GM12878 (cell line): Measurements from ENCODE around the gene MRPS27. TPM values are rescaled to one million over a fixed set of nuclear protein-coding genes. Genes with fewer than 3 reads are reported as not detected.

Source experiments
- ATAC-seq: fragments of 200-7000 bp; cut with Tn5 transposase; 3 replicates; pipeline ENCODE4 v1.9.1; 2020; ENCODE audit warnings: mild to moderate bottlenecking, moderate library complexity
- BruUV-seq: library from RNA; stranded (reverse); fragments of 400-500 nt; replicated peaks from 2 replicates; lab custom pipeline; 2021; lab: Mats Ljungman, UMichigan
- CTCF ChIA-PET: fragments of 300-600 bp; sonication (Branson Sonifier 250); formaldehyde crosslinking; extraction: SDS; loops from one replicate; lab custom pipeline; 2021; ENCODE audit warnings: inconsistent platforms; lab: Yijun Ruan, JAX
- POLR2A ChIA-PET: fragments of 350-600 bp; formaldehyde crosslinking; extraction: SDS; loops from one replicate; lab custom pipeline; 2021; ENCODE audit warnings: inconsistent platforms; lab: Charles Lee
- RAD21 ChIA-PET: fragments of 300-600 bp; sonication (Branson Sonifier 250); formaldehyde crosslinking; loops from one replicate; lab custom pipeline; 2023; ENCODE audit warnings: antibody characterized with exemption; ENCODE audit not compliant: unreplicated experiment; lab: Charles Lee
- SMC1A ChIA-PET: fragments of 300-600 bp; sonication (Branson Sonifier 250); formaldehyde crosslinking; loops from one replicate; lab custom pipeline; 2023; ENCODE audit not compliant: unreplicated experiment, uncharacterized antibody; lab: Charles Lee
- DNase-seq: peaks from one replicate; pipeline ENCODE4 v3.0.0-alpha.2; 2011; ENCODE audit warnings: low read depth, low spot score
- FAIRE-seq: peaks from 3 replicates; lab custom pipeline; 2011; peaks lifted over from hg19 to GRCh38; lab: Jason Lieb, UNC
- H2AFZ ChIP-seq: 2 replicates; pipeline ENCODE4 v1.6.0; 2011; ENCODE audit warnings: low read depth, low read length, control low read depth; ENCODE audit not compliant: control insufficient read depth
- H3K27ac ChIP-seq: 2 replicates; pipeline ENCODE4 v1.5.1; 2011; ENCODE audit warnings: control low read depth; ENCODE audit not compliant: control insufficient read depth, insufficient read depth
- H3K27me3 ChIP-seq, 2 experiments: replicated peaks in 1 of 2; 2 replicates each; pipeline versions ENCODE4 v1.6.0 to v1.6.1; 2011; ENCODE audit warnings: low read length in 1 of 2; ENCODE audit not compliant: control insufficient read depth in 2 of 2, insufficient read depth in 2 of 2
- H3K36me3 ChIP-seq, 2 experiments: 2 replicates each; pipeline ENCODE4 v1.5.1; 2011; ENCODE audit warnings: low read length in 1 of 2; ENCODE audit not compliant: control insufficient read depth in 2 of 2, insufficient read depth in 2 of 2
- H3K4me1 ChIP-seq: 2 replicates; pipeline ENCODE4 v1.6.1; 2011; ENCODE audit warnings: mild to moderate bottlenecking, low read length, moderate library complexity, mixed read lengths; ENCODE audit not compliant: control insufficient read depth, insufficient read depth
- H3K4me2 ChIP-seq: 2 replicates; pipeline ENCODE4 v1.6.0; 2011; ENCODE audit warnings: control low read depth; ENCODE audit not compliant: control insufficient read depth, insufficient read depth
- H3K4me3 ChIP-seq: fragments of 200-600 bp; sonication (generic); 2 replicates; pipeline ENCODE4 v1.5.1; 2016
- H3K79me2 ChIP-seq: 2 replicates; pipeline ENCODE4 v1.6.0; 2011; ENCODE audit warnings: low read length; ENCODE audit not compliant: control insufficient read depth, insufficient read depth
- H3K9ac ChIP-seq: 2 replicates; pipeline ENCODE4 v1.8.0; 2011; ENCODE audit warnings: low read length, control low read depth, mixed read lengths; ENCODE audit not compliant: control insufficient read depth, insufficient read depth
- H3K9me3 ChIP-seq: replicated peaks from 3 replicates; pipeline ENCODE4 v1.5.1; 2011; ENCODE audit warnings: mild to moderate bottlenecking, low read length; ENCODE audit not compliant: control insufficient read depth, insufficient read depth
- H4K20me1 ChIP-seq: 2 replicates; pipeline ENCODE4 v1.6.0; 2011; ENCODE audit not compliant: control insufficient read depth, insufficient read depth
- BMI1 ChIP-seq: fragments of 450-650 bp; IDR thresholded peaks from 2 replicates; pipeline ENCODE4 v1.6.1; 2016; ENCODE audit warnings: mild to moderate bottlenecking, moderate library complexity, borderline replicate concordance
- CEBPB ChIP-seq, 2 experiments: fragments of 150-350 bp in 1 of 2; IDR thresholded peaks; 2 replicates each; pipeline ENCODE4 v1.6.1; 2012 to 2014; ENCODE audit warnings: low read depth in 2 of 2, low read length in 2 of 2, borderline replicate concordance in 1 of 2, inconsistent platforms in 1 of 2
- DPF2 ChIP-seq: fragments of 450-650 bp; IDR thresholded peaks from 2 replicates; pipeline ENCODE4 v1.6.1; 2017; ENCODE audit warnings: mild to moderate bottlenecking
- EP300 ChIP-seq, 2 experiments: fragments of 150-350 bp in 1 of 2; IDR thresholded peaks; 2 replicates each; pipeline ENCODE4 v1.6.1; 2011 to 2012; ENCODE audit warnings: low read depth in 2 of 2, low read length in 2 of 2, borderline replicate concordance in 1 of 2, improper control_type of control experiment in 1 of 2, inconsistent platforms in 1 of 2; ENCODE audit not compliant: control insufficient read depth in 1 of 2
- HCFC1 ChIP-seq: fragments of 150-350 bp; IDR thresholded peaks from 2 replicates; pipeline ENCODE4 v1.6.1; 2014; ENCODE audit warnings: low read length
- IKZF1 ChIP-seq: fragments of 450-650 bp; conservative IDR thresholded peaks from 2 replicates; pipeline ENCODE4 v1.6.1; 2017; ENCODE audit warnings: antibody characterized with exemption, mild to moderate bottlenecking
- KAT2A ChIP-seq: conservative IDR thresholded peaks from 2 replicates; pipeline ENCODE4 v1.6.1; 2011; ENCODE audit warnings: low read depth, low read length; ENCODE audit not compliant: control insufficient read depth
- NBN ChIP-seq: fragments of 450-650 bp; IDR thresholded peaks from 2 replicates; pipeline ENCODE4 v1.6.1; 2016
- NFXL1 ChIP-seq: fragments of 450-650 bp; IDR thresholded peaks from 2 replicates; pipeline ENCODE4 v1.6.1; 2017; ENCODE audit warnings: antibody characterized with exemption, mild to moderate bottlenecking, borderline replicate concordance
- NR2F1 ChIP-seq: fragments of 450-650 bp; conservative IDR thresholded peaks from 2 replicates; pipeline ENCODE4 v1.6.1; 2017; ENCODE audit warnings: mild to moderate bottlenecking
- PAX5 ChIP-seq: IDR thresholded peaks from 2 replicates; pipeline ENCODE4 v1.6.1; 2011; ENCODE audit warnings: low read depth, low read length, borderline replicate concordance
- PKNOX1 ChIP-seq: fragments of 450-650 bp; IDR thresholded peaks from 2 replicates; pipeline ENCODE4 v1.6.1; 2016; ENCODE audit warnings: mild to moderate bottlenecking
- RBBP5 ChIP-seq: fragments of 200-600 bp; sonication (generic); conservative IDR thresholded peaks from 2 replicates; pipeline ENCODE4 v1.6.1; 2016
- SIX5 ChIP-seq: IDR thresholded peaks from 2 replicates; pipeline ENCODE4 v1.6.1; 2011; ENCODE audit warnings: mild to moderate bottlenecking, low read depth, low read length, moderate library complexity; ENCODE audit not compliant: severe bottlenecking
- SPI1 ChIP-seq: IDR thresholded peaks from 2 replicates; pipeline ENCODE4 v1.6.1; 2011; ENCODE audit warnings: low read depth, mild to moderate bottlenecking, low read length, moderate library complexity, borderline replicate concordance; ENCODE audit not compliant: insufficient read depth
- STAT3 ChIP-seq: IDR thresholded peaks from 2 replicates; pipeline ENCODE4 v1.6.1; 2011; ENCODE audit warnings: low read depth, low read length, improper control_type of control experiment
- WGBS: methylation state at CpG from one replicate; pipeline ENCODE4 v1.1.6; 2016; ENCODE audit warnings: low lambda C conversion rate; ENCODE audit not compliant: insufficient replicate concordance, insufficient coverage; ENCODE audit errors: missing lambda C conversion rate; 5-methylcytosine and 5-hydroxymethylcytosine counted together
- in situ Hi-C: fragments of 300-500 bp; cut with MboI; formaldehyde crosslinking; loops from 9 replicates; pipeline ENCODE4 v1.14.3; 2018; ENCODE audit warnings: mixed read lengths
- intact Hi-C: fragments of 100-400 bp; cut with micrococcal nuclease; formaldehyde crosslinking; loops from one replicate; pipeline ENCODE4 v1.14.2; 2022; ENCODE audit not compliant: unreplicated experiment
- polyA plus RNA-seq, 11 experiments: library from polyadenylated mRNA; depleted of rRNA in 4 of 11; unstranded in 6 of 11; stranded (reverse) in 5 of 11; fragments of >200 nt; fragmentation: Nextera tagmentation in 4 of 11; fragmentation: Illumina TruSeq in 1 of 11; extraction: Ambion mirVana in 4 of 11; extraction: Trizol in 1 of 11; gene quantifications; 1 replicate in 1 of 11; 2 replicates in 10 of 11; pipeline versions ENCODE4 v1.2.1 to v1.2.3, GENCODE V29; 2011 to 2016; ENCODE audit warnings: inconsistent platforms in 2 of 11, missing spikeins in 2 of 11, low read depth in 1 of 11
- total RNA-seq, 4 experiments: library from RNA; depleted of rRNA in 3 of 4; stranded (reverse); fragments of >200 nt in 3 of 4; fragmentation: Illumina TruSeq in 1 of 4; extraction: Trizol in 1 of 4; gene quantifications; 2 replicates each; pipeline versions ENCODE4 v1.2.1 to v1.2.3, GENCODE V29; 2013 to 2021
- TF ChIP-seq, protein P1 (sequence below), 3 experiments: IDR thresholded peaks in 2 of 3; conservative IDR thresholded peaks in 1 of 3; 2 replicates each; pipeline ENCODE4 v1.5.1; 2011; ENCODE audit warnings: low read depth in 3 of 3, low read length in 3 of 3, mild to moderate bottlenecking in 3 of 3, control low read depth in 2 of 3, moderate library complexity in 2 of 3, inconsistent platforms in 1 of 3, mixed read lengths in 1 of 3; ENCODE audit not compliant: control insufficient read depth in 2 of 3, insufficient read depth in 1 of 3; ENCODE audit errors: extremely low read depth in 1 of 3
- TF ChIP-seq, protein P2 (sequence below): fragments of 150-350 bp; IDR thresholded peaks from 2 replicates; pipeline ENCODE4 v1.6.1; 2016; ENCODE audit warnings: low read depth, low read length

The MRPS27 gene
- total and polyA plus RNA-seq, 10 of the 15 experiments (the other 5 are each of a cell fraction or from before 2014, with no cell fraction given) = 61.0 to 128 (median 93.0) TPM

DNA sequence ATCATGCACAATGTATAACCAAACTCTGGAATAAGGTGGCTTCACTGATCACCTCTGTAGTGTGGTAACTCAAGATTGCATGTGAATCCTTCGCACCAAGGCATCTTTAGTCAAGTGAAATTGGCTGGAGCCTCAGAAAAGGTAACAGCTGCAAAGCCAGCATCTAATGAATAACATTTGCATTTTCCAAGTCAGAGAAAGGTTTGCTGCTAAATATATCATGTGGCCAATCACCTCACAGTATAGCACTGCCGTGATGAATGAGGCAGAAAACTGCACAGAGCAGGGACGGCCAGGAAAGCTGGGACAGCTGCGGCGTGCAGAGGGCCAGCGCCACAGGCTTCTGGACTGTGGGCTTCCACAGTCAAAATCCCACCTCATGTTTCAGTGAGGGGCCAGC, 18.5 kb downstream of the MRPS27 start:
- SMC1A ChIA-PET = interaction anchor here (0.6 to 2.4 kb wide), 3 partner anchors 8 to 826 kb away, joined by 3 to 9 read pairs (median 7); no protein-coding TSS in a partner anchor
- in situ Hi-C loops (no loop called here), intact Hi-C loops (loop anchor here (5.0 kb wide), 1 partner anchor 171 kb away; no protein-coding TSS in a partner anchor)
- RAD21 ChIA-PET = interaction anchor here (1.4 to 6.1 kb wide), 3 partner anchors 9 to 68 kb away, joined by 6 to 29 read pairs (median 6); partner anchors contain the start of genes MRPS27 and PTCD2
- Histone ChIP-seq H3K4me2 (peak overlapping the region; percentile 64), H4K20me1 (no peaks in the 10 kb centered on the region), H3K9me3 (no peaks in the 10 kb centered on the region), H3K9ac (peak overlapping the region; percentile 8; the same call in 1 of the 2 replicates), H3K4me1 (peaks cover 59% of the 10 kb centered on the region), H3K27me3 (no peaks in the 10 kb centered on the region), H3K4me3 (peak overlapping the region; percentile 16; the same call in 1 of the 2 replicates), H3K36me3 (no peaks in the 10 kb centered on the region), H2AFZ (no peak overlapping the region), H3K79me2 (peaks cover 82% of the 10 kb centered on the region), H3K27ac (peak overlapping the region; percentile 62)
- POLR2A ChIA-PET = interaction anchor here (0.6 to 2.0 kb wide), 9 partner anchors 9 to 167 kb away, joined by 3 to 10 read pairs (median 4); partner anchors contain the start of genes MRPS27 and PTCD2
- DNase-seq (no peak), ATAC-seq (peak; percentile 58), FAIRE-seq (peak; percentile 23)
- 80% methylated on average over 6 of the region's 6 CpGs for WGBS
- no TSS peak for BruUV-seq
- CTCF ChIA-PET = interaction anchor here (1.4 to 1.7 kb wide), 2 partner anchors 21 to 163 kb away, joined by 3 to 6 read pairs; no protein-coding TSS in a partner anchor
- TF ChIP-seq STAT3 (no peak), NR2F1 (no peak), HCFC1 (no peak), PKNOX1 (no peak), KAT2A (no peak), BMI1 (no peak), RBBP5 (no peak), CEBPB (IDR thresholded peaks at IDR 0.05; ENCODE audit: borderline replicate concordance in 1 of 2, low read depth in 2 of 2, low read length in 2 of 2) (no peak), DPF2 (peak; percentile 39; the same call in 1 of the 2 replicates), SIX5 (no peak), EP300 (IDR thresholded peaks at IDR 0.05; ENCODE audit: borderline replicate concordance in 1 of 2, control insufficient read depth in 1 of 2, low read depth in 2 of 2, low read length in 2 of 2) (no peak), SPI1 (no peak), IKZF1 (0 out of 2 replicates have a peak, but pooled peaks have one; percentile 31), NFXL1 (no peak), PAX5 (no peak), NBN (no peak)
- TF ChIP-seq, protein P1, sequence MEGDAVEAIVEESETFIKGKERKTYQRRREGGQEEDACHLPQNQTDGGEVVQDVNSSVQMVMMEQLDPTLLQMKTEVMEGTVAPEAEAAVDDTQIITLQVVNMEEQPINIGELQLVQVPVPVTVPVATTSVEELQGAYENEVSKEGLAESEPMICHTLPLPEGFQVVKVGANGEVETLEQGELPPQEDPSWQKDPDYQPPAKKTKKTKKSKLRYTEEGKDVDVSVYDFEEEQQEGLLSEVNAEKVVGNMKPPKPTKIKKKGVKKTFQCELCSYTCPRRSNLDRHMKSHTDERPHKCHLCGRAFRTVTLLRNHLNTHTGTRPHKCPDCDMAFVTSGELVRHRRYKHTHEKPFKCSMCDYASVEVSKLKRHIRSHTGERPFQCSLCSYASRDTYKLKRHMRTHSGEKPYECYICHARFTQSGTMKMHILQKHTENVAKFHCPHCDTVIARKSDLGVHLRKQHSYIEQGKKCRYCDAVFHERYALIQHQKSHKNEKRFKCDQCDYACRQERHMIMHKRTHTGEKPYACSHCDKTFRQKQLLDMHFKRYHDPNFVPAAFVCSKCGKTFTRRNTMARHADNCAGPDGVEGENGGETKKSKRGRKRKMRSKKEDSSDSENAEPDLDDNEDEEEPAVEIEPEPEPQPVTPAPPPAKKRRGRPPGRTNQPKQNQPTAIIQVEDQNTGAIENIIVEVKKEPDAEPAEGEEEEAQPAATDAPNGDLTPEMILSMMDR (IDR thresholded peaks at IDR 0.05 in 2 of 3, conservative IDR thresholded peaks at IDR 0.05 in 1 of 3; ENCODE audit: control insufficient read depth in 2 of 3, extremely low read depth in 1 of 3, insufficient read depth in 1 of 3, low read depth in 3 of 3, low read length in 3 of 3) = no peak
- TF ChIP-seq, protein P2, sequence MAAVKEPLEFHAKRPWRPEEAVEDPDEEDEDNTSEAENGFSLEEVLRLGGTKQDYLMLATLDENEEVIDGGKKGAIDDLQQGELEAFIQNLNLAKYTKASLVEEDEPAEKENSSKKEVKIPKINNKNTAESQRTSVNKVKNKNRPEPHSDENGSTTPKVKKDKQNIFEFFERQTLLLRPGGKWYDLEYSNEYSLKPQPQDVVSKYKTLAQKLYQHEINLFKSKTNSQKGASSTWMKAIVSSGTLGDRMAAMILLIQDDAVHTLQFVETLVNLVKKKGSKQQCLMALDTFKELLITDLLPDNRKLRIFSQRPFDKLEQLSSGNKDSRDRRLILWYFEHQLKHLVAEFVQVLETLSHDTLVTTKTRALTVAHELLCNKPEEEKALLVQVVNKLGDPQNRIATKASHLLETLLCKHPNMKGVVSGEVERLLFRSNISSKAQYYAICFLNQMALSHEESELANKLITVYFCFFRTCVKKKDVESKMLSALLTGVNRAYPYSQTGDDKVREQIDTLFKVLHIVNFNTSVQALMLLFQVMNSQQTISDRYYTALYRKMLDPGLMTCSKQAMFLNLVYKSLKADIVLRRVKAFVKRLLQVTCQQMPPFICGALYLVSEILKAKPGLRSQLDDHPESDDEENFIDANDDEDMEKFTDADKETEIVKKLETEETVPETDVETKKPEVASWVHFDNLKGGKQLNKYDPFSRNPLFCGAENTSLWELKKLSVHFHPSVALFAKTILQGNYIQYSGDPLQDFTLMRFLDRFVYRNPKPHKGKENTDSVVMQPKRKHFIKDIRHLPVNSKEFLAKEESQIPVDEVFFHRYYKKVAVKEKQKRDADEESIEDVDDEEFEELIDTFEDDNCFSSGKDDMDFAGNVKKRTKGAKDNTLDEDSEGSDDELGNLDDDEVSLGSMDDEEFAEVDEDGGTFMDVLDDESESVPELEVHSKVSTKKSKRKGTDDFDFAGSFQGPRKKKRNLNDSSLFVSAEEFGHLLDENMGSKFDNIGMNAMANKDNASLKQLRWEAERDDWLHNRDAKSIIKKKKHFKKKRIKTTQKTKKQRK = no peak
